ENCODE data around the gene DUT. TPM values are rescaled to one million over a fixed set of nuclear protein-coding genes. Genes with fewer than 3 reads are reported as not detected.

The DUT gene
- total and polyA plus RNA-seq, 9 of the 15 experiments (the other 6 are each of a cell fraction or from before 2014, with no cell fraction given), result 13.9 to 235 (median 94.9) TPM

DNA sequence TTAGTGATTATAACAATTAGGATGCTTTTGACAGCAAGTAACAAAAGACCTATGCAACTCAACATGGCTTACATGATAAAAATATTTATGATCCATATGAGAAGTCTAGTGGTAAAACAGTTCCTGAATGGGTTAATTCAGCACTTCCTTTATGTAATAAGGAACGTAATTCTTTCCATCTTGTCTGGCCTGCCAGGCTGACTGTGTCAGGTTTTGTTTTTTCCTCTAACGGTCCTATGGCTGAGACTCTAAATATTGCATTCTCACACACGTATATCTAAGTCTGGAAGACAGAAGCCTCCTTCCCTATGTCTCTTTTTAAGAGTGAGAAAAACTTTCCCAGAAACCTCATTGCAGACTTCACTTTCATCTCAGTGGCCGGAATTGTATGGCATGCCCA lies 50.6 kb downstream of the DUT start (continued):
- TF ChIP-seq, protein P1, sequence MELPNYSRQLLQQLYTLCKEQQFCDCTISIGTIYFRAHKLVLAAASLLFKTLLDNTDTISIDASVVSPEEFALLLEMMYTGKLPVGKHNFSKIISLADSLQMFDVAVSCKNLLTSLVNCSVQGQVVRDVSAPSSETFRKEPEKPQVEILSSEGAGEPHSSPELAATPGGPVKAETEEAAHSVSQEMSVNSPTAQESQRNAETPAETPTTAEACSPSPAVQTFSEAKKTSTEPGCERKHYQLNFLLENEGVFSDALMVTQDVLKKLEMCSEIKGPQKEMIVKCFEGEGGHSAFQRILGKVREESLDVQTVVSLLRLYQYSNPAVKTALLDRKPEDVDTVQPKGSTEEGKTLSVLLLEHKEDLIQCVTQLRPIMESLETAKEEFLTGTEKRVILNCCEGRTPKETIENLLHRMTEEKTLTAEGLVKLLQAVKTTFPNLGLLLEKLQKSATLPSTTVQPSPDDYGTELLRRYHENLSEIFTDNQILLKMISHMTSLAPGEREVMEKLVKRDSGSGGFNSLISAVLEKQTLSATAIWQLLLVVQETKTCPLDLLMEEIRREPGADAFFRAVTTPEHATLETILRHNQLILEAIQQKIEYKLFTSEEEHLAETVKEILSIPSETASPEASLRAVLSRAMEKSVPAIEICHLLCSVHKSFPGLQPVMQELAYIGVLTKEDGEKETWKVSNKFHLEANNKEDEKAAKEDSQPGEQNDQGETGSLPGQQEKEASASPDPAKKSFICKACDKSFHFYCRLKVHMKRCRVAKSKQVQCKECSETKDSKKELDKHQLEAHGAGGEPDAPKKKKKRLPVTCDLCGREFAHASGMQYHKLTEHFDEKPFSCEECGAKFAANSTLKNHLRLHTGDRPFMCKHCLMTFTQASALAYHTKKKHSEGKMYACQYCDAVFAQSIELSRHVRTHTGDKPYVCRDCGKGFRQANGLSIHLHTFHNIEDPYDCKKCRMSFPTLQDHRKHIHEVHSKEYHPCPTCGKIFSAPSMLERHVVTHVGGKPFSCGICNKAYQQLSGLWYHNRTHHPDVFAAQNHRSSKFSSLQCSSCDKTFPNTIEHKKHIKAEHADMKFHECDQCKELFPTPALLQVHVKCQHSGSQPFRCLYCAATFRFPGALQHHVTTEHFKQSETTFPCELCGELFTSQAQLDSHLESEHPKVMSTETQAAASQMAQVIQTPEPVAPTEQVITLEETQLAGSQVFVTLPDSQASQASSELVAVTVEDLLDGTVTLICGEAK (IDR thresholded peaks at IDR 0.05), result no peak
- TF ChIP-seq, protein P1 (CRISPR knock-in tag; IDR thresholded peaks at IDR 0.05), result no peak
- no peak for TF ChIP-seq POLR2AphosphoS5 (IDR thresholded peaks at IDR 0.05; ENCODE audit: control insufficient read depth, insufficient read depth, low read depth, low read length)
- no peak for TF ChIP-seq SETDB1 (IDR thresholded peaks at IDR 0.05; ENCODE audit: low read length)

All from K562 (cell line).